ENCODE data around the gene TAF8.

DNA sequence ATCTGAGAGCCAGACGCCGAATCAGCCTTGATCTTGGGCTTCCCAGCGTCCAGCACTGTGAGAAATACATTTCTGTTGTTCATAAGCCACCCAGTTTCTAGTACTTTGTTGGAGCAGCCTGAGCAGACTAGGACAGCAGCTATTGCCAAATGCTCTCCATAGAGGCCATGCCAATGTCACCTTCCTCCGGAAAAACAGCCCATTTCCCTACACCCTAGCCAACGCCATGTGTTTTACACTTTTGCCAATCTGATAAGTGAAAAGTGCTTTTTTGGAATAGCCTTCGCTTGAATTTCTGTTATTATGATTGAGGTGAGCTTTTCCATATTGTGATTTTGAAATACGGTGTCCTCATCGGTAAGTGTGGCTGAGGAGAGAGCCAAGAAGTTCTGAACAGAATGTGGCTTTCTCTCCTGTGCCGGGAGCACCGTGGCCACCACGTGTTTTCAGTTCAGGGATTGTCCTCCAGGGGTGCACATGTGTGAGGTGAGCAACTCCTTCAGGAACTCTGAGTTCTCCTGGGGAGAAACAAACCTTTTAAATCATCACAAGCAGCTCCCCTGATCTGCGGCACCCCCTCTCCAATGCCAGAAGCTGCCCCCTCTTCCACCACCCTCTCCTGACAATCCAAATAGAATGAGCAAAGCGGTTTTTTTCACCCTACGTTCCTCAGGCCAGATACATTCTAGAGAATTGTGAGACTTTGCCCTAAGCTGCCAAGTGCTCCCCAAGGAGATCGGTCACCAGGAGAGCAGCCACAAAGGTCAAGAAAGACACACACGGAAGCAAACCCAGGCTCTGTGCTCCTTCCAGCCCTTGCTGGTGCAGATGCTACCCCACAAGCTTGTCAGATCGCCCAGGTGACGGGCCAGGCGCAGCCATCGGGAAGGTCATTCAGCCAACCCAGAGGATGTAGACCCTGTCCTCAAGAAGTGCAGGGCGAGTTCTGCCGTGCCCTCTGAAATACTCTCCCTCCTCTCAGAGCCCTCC lies 36.0 kb downstream of the TAF8 start:
- TF ChIP-seq CREB1 (IDR thresholded peaks at IDR 0.05; ENCODE audit: low read depth): no peak
- TF ChIP-seq DPF2 (IDR thresholded peaks at IDR 0.05): no peak
- TF ChIP-seq CTCF (IDR thresholded peaks at IDR 0.05 in 2 of 3, conservative IDR thresholded peaks at IDR 0.05 in 1 of 3; ENCODE audit: control insufficient read depth in 2 of 3, extremely low read depth in 1 of 3, insufficient read depth in 1 of 3, low read depth in 3 of 3, low read length in 3 of 3): no peak
- no peak for TF ChIP-seq POLR2A (IDR thresholded peaks at IDR 0.05; ENCODE audit: low read depth, low read length)
- no peak for TF ChIP-seq BRCA1 (IDR thresholded peaks at IDR 0.05; ENCODE audit: low read depth, low read length)
- no peak for TF ChIP-seq RFX5 (IDR thresholded peaks at IDR 0.05; ENCODE audit: low read depth, low read length)

Measured in GM12878 (cell line).